Activated naive CD8-positive, alpha-beta T cell treated with anti-CD3 and anti-CD28 coated beads, Interleukin-2, amount 10 ng/mL, durations not matched to agents 7 days and 5 days (primary cell): ENCODE data around the gene NKPD1. TPM values are rescaled to one million over a fixed set of nuclear protein-coding genes. Genes with fewer than 3 reads are reported as not detected.

ENCODE experiments used
- ATAC-seq: fragments of 150-1000 bp; cut with Tn5 transposase; one replicate; pipeline ENCODE4 v1.10.0; 2021; ENCODE audit warnings: low read depth, moderate library complexity
- POLR2A ChIA-PET: fragments of 350-600 bp; sonication (Branson Sonifier 250); formaldehyde crosslinking; loops from one replicate; lab custom pipeline; 2021; ENCODE audit warnings: antibody characterized with exemption; lab: Charles Lee
- DNase-seq: peaks from one replicate; pipeline ENCODE4 v3.0.0; 2021
- H3K27ac Mint-ChIP-seq: one replicate; pipeline ENCODE4 v1.8.0; 2022; ENCODE audit warnings: mild to moderate bottlenecking, mixed read lengths
- H3K27me3 Mint-ChIP-seq: one replicate; pipeline ENCODE4 v1.8.0; 2022; ENCODE audit warnings: mild to moderate bottlenecking, moderate library complexity, mixed read lengths
- H3K36me3 Mint-ChIP-seq: one replicate; pipeline ENCODE4 v1.8.0; 2021; ENCODE audit warnings: mild to moderate bottlenecking, mixed read lengths
- H3K4me1 Mint-ChIP-seq: one replicate; pipeline ENCODE4 v1.8.0; 2021; ENCODE audit warnings: mixed read lengths
- H3K4me3 Mint-ChIP-seq: one replicate; pipeline ENCODE4 v1.8.0; 2022; ENCODE audit warnings: mild to moderate bottlenecking, moderate library complexity, mixed read lengths
- H3K9me3 Mint-ChIP-seq: one replicate; pipeline ENCODE4 v1.8.0; 2021; ENCODE audit warnings: mixed read lengths
- total RNA-seq, 2 experiments: library from RNA; stranded (reverse); gene quantifications; one replicate each; pipeline ENCODE4 v1.2.3, GENCODE V29; 2021

The NKPD1 gene
- total RNA-seq, 2 experiments from 2014 or later = 0.31 to 0.47 TPM

DNA sequence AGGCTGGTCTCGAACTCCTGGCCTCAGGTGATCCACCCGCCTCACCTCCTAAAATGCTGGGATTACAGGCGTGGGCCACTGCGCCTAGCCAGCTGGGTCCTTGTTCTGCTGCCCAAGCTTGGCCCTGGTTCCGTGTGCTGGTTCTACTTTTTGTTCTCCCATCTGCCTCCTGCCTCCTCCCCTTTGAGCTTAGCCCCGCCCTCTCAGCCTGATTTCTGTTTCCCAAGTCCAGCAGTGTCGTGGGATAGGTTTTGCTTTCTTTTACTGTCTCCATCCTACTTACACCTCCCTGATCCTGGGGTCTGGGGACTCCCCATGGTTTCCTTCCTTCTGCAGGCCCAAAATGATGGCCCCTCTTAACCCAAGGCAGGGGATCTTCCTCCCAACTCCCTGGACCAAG is 20.2 kb upstream of the NKPD1 start:
- H3K27ac Mint-ChIP-seq = peak overlapping the region; percentile 22
- H3K9me3 Mint-ChIP-seq = no peaks in the 10 kb centered on the region
- no peak for DNase-seq
- H3K27me3 Mint-ChIP-seq = no peaks in the 10 kb centered on the region
- H3K36me3 Mint-ChIP-seq = peaks cover 7% of the 10 kb centered on the region
- POLR2A ChIA-PET = no interaction called here
- peaks cover 24% of the 10 kb centered on the region for H3K4me1 Mint-ChIP-seq
- H3K4me3 Mint-ChIP-seq = peak overlapping the region; percentile 53
- no peak for ATAC-seq

GRCh38 chr19:45179892-45180370 is 19.1 kb upstream of the NKPD1 start:
- no peaks in the 10 kb centered on the region for H3K27me3 Mint-ChIP-seq
- POLR2A ChIA-PET = interaction anchor here (0.6 to 2.9 kb wide), 4 partner anchors 16 to 88 kb away, joined by 3 to 25 read pairs (median 22); partner anchors contain the start of gene PPP1R37
- DNase-seq (no peak), ATAC-seq (no peak)
- H3K27ac Mint-ChIP-seq = peak overlapping the region; percentile 51
- peaks cover 28% of the 10 kb centered on the region for H3K4me1 Mint-ChIP-seq
- no peaks in the 10 kb centered on the region for H3K9me3 Mint-ChIP-seq
- peaks cover 7% of the 10 kb centered on the region for H3K36me3 Mint-ChIP-seq
- H3K4me3 Mint-ChIP-seq = peak overlapping the region; percentile 53

- POLR2A ChIA-PET = interaction anchor here (0.6 to 2.9 kb wide), 11 partner anchors 8 to 224 kb away, joined by 3 to 25 read pairs (median 6); partner anchors contain the start of genes CLASRP, CLPTM1, PPP1R37 and RELB
- no peaks in the 10 kb centered on the region for H3K27me3 Mint-ChIP-seq
- no peak for ATAC-seq
Observed at GRCh38 chr19:45179072-45179891, 18.5 kb upstream of the NKPD1 start.

GRCh38 chr19:45178262-45179071 is 17.7 kb upstream of the NKPD1 start, which contains the start of gene BLOC1S3:
TSS of gene BLOC1S3 (plus strand) at chr19:45178784. CDS start at chr19:45179297, 513 bp downstream.
- Mint-ChIP-seq H3K27ac (peak within 1 kb of the TSS; percentile 94), H3K4me3 (peak within 1 kb of the TSS; percentile 95), H3K27me3 (no peaks in the 10 kb centered on the region), H3K9me3 (no peaks in the 10 kb centered on the region), H3K36me3 (peaks cover 7% of the 10 kb centered on the region), H3K4me1 (peaks cover 35% of the 10 kb centered on the region)
- ATAC-seq = peak; percentile 89
- POLR2A ChIA-PET = interaction anchor here (0.9 to 2.9 kb wide), 16 partner anchors 8 to 539 kb away, joined by 3 to 25 read pairs (median 6); partner anchors contain the start of genes CLASRP, CLPTM1, PPP1R37 and RELB
- peak; percentile 99 for DNase-seq

More at GRCh38 chr19:45179072-45179891, 18.5 kb upstream of the NKPD1 start:
- peak overlapping the region; percentile 95 for H3K4me3 Mint-ChIP-seq
- H3K27ac Mint-ChIP-seq = peak overlapping the region; percentile 94
- DNase-seq = peak; percentile 67
- H3K36me3 Mint-ChIP-seq = peaks cover 7% of the 10 kb centered on the region
- peaks cover 27% of the 10 kb centered on the region for H3K4me1 Mint-ChIP-seq
- no peaks in the 10 kb centered on the region for H3K9me3 Mint-ChIP-seq

- H3K27me3 Mint-ChIP-seq = no peaks in the 10 kb centered on the region
- peak within 1 kb of the TSS; percentile 94 for H3K27ac Mint-ChIP-seq
- peak within 1 kb of the TSS; percentile 95 for H3K4me3 Mint-ChIP-seq
- no peak for DNase-seq
- peak; percentile 3 for ATAC-seq
- H3K9me3 Mint-ChIP-seq = no peaks in the 10 kb centered on the region
- H3K36me3 Mint-ChIP-seq = peaks cover 7% of the 10 kb centered on the region
- POLR2A ChIA-PET = interaction anchor here (0.9 to 2.9 kb wide), 15 partner anchors 9 to 539 kb away, joined by 3 to 25 read pairs (median 6); partner anchors contain the start of genes CLASRP, CLPTM1, PPP1R37 and RELB
- H3K4me1 Mint-ChIP-seq = peaks cover 37% of the 10 kb centered on the region
Observed at GRCh38 chr19:45177817-45178261, 17.1 kb upstream of the NKPD1 start, which contains the start of gene TRAPPC6A. TSS of gene TRAPPC6A (minus strand) at chr19:45178237. CDS start at chr19:45178218, 19 bp downstream.

DNA sequence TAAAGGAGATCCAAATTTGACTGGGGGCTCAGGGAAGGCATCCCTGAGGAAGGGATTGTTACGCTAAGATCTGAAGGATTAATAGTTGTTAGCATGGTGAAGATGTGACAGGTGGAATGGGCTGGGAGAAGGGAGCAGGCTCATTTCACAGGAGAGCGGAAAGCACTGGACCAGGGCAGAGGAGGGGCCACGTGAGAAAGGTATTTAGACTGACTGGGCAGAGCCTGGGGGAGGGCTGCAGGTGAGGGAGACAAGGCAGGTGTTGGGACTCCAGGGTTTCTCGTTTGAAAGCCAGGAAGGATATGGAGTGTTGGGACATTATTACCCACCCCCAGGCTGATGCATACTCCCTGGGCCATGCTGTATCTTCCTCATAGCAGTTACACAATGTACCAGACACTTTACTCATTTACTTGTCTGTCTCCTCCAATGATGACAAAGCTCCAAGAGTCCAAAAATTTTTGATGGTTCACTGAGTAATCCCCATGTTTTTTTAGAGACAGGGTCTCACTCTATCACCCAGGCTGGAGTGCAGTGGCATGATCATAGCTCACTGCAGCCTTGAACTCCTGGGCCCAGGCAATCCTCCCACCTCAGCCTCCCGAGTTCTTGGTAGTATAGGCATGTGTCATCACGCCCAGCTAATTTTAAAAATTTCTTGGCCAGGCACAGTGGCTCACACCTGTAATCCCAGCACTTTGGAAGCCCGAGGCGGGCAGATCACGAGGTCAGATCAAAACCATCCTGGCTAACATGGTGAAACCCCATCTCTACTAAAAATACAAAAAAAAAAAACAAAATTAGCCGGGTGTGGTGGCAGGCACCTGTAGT is 14.9 kb upstream of the NKPD1 start:
- DNase-seq = no peak
- peak overlapping the region; percentile 57 for H3K27ac Mint-ChIP-seq
- H3K36me3 Mint-ChIP-seq = no peaks in the 10 kb centered on the region
- ATAC-seq = no peak
- H3K4me1 Mint-ChIP-seq = peaks cover 45% of the 10 kb centered on the region
- no peaks in the 10 kb centered on the region for H3K27me3 Mint-ChIP-seq
- no peaks in the 10 kb centered on the region for H3K9me3 Mint-ChIP-seq
- peak overlapping the region; percentile 35 for H3K4me3 Mint-ChIP-seq
- POLR2A ChIA-PET = interaction anchor here (0.7 kb wide), 1 partner anchor 22 kb away, joined by 3 read pairs; no protein-coding TSS in a partner anchor

DNA sequence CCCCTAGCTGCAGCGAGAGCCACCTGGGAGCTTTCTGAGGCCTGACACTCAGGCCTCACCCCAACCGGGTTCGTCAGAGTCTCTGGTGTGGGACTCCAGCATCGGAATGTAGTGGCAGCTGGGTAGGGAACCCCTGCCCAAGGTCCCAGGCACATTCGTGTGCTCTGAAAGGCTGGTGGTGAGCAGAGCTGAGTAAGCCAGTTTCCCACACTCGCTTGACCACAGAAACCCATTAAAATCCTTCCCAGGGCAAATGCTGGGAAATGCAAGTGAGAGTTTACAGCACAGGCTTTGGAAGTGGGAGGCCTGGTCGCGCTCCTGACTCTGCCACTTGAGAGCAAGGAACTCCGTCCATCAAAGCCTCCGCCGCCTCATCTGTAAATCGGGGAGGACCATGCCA is 13.0 kb upstream of the NKPD1 start:
- peak overlapping the region; percentile 16 for H3K4me3 Mint-ChIP-seq
- no peak for DNase-seq
- ATAC-seq = no peak
- peaks cover 1% of the 10 kb centered on the region for H3K36me3 Mint-ChIP-seq
- POLR2A ChIA-PET = interaction anchor here (1.0 to 1.4 kb wide), 2 partner anchors 9 to 81 kb away, joined by 3 to 5 read pairs; partner anchors contain the start of gene PPP1R37
- H3K9me3 Mint-ChIP-seq = no peaks in the 10 kb centered on the region
- H3K27me3 Mint-ChIP-seq = no peaks in the 10 kb centered on the region
- peaks cover 42% of the 10 kb centered on the region for H3K4me1 Mint-ChIP-seq
- H3K27ac Mint-ChIP-seq = peak overlapping the region; percentile 81

DNA sequence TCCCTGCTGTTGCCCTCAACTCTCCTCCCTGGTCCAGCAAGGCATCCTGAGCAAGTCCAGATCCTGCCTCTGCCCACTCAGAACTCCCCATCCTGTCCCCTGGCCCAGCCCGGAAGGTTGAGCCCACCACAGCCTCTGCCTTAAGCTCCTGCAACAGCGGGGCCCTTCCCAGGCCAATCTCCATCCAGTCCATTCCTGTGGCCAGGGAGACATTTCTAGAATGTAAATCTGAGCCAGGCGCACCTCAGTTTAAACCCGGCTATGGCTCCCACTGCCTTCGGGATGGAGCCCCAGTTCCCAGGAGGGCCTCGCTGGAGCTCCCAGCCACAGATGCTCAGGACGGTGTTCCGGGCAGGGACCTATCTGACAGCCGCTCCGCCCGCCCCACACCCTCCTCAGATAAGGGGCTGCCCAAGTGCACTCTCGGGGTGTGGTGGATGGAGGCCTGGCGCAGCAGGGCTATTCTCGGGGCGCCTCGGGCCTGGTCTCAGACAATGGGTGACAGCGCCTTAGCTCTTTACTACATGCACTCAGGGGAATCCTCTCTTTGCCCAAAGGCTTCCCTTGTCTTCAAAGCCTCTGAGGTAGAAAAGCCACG is 11.9 kb upstream of the NKPD1 start:
- ATAC-seq (no peak), DNase-seq (no peak)
- H3K27ac Mint-ChIP-seq = peak overlapping the region; percentile 82
- POLR2A ChIA-PET = interaction anchor here (0.9 to 1.7 kb wide), 3 partner anchors 8 to 107 kb away, joined by 3 to 7 read pairs (median 3); no protein-coding TSS in a partner anchor
- H3K4me1 Mint-ChIP-seq = peaks cover 42% of the 10 kb centered on the region
- peaks cover 1% of the 10 kb centered on the region for H3K36me3 Mint-ChIP-seq
- no peaks in the 10 kb centered on the region for H3K9me3 Mint-ChIP-seq
- H3K4me3 Mint-ChIP-seq = peak overlapping the region; percentile 60
- H3K27me3 Mint-ChIP-seq = no peaks in the 10 kb centered on the region

GRCh38 chr19:45172173-45172572 is 11.4 kb upstream of the NKPD1 start:
- Mint-ChIP-seq H3K27me3 (no peaks in the 10 kb centered on the region), H3K4me1 (peaks cover 37% of the 10 kb centered on the region), H3K4me3 (peak overlapping the region; percentile 60)

DNA sequence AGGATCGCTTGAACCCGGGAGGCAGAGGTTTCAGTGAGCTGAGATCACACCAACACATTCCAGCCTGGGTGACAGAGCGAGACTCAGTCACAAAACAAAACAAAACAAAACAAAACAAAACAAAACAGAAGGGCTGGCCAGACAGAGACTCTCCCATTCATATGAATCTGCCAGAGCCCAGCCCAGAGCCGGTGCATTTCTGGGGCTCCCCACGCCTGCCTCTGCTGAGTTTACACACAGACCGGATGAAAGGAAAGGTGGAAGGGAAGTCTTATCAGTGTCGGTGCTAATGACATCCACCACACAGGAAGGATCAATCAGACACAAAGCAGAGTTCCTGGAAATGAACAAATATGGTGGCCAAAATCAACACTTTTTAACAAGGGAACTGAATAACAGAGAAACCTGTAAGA is 10.4 kb upstream of the NKPD1 start:
- no peaks in the 10 kb centered on the region for H3K9me3 Mint-ChIP-seq
- H3K36me3 Mint-ChIP-seq = peaks cover 3% of the 10 kb centered on the region
- no peaks in the 10 kb centered on the region for H3K27me3 Mint-ChIP-seq
- POLR2A ChIA-PET = interaction anchor here (1.6 kb wide), 1 partner anchor 79 kb away, joined by 7 read pairs; the partner anchor contains the start of gene PPP1R37
- ATAC-seq = peak; percentile 84
- H3K4me1 Mint-ChIP-seq = peaks cover 37% of the 10 kb centered on the region
- H3K4me3 Mint-ChIP-seq = peak overlapping the region; percentile 78
- peak; percentile 50 for DNase-seq
- peak overlapping the region; percentile 91 for H3K27ac Mint-ChIP-seq

More at GRCh38 chr19:45172173-45172572, 11.4 kb upstream of the NKPD1 start:
- ATAC-seq = peak; percentile 71
- POLR2A ChIA-PET = interaction anchor here (0.9 to 1.7 kb wide), 4 partner anchors 8 to 106 kb away, joined by 3 to 7 read pairs (median 5); partner anchors contain the start of gene PPP1R37
- no peaks in the 10 kb centered on the region for H3K9me3 Mint-ChIP-seq
- H3K36me3 Mint-ChIP-seq = peaks cover 1% of the 10 kb centered on the region
- peak overlapping the region; percentile 82 for H3K27ac Mint-ChIP-seq
- DNase-seq = peak; percentile 52
